NCI-H226 (cell line): ENCODE measurements around the gene ACR.
A peak's percentile ranks its signal among the peaks of the same experiment; 100 is the strongest.

Source experiments
- DNase-seq: peaks from one replicate; pipeline ENCODE4 v3.0.0-alpha.2; 2015

Gene ACR

GRCh38 chr22:50702821-50703725 lies 34.9 kb upstream of the ACR start:
- no peak for DNase-seq

- DNase-seq = no peak
Measured at GRCh38 chr22:50703726-50704509, 34.1 kb upstream of the ACR start.

GRCh38 chr22:50704510-50705218 lies 33.3 kb upstream of the ACR start:
- DNase-seq = no peak

GRCh38 chr22:50705219-50705691 lies 32.7 kb upstream of the ACR start:
- peak; percentile 62 for DNase-seq

GRCh38 chr22:50705851-50706351 lies 32.1 kb upstream of the ACR start:
- no peak for DNase-seq

- DNase-seq = no peak
Measured at GRCh38 chr22:50706481-50707125, 31.4 kb upstream of the ACR start.

GRCh38 chr22:50708474-50708873 lies 29.5 kb upstream of the ACR start:
- no peak for DNase-seq

GRCh38 chr22:50708996-50709395 lies 29.0 kb upstream of the ACR start:
- DNase-seq = no peak

GRCh38 chr22:50710221-50710620 lies 27.8 kb upstream of the ACR start:
- no peak for DNase-seq

- no peak for DNase-seq
Measured at GRCh38 chr22:50710886-50711285, 27.1 kb upstream of the ACR start.

GRCh38 chr22:50711446-50712340 lies 26.3 kb upstream of the ACR start:
- no peak for DNase-seq

GRCh38 chr22:50712341-50713007 lies 25.5 kb upstream of the ACR start:
- DNase-seq = no peak

- DNase-seq = no peak
Measured at GRCh38 chr22:50713008-50713385, 25.0 kb upstream of the ACR start.

GRCh38 chr22:50713571-50714056 lies 24.4 kb upstream of the ACR start:
- no peak for DNase-seq

GRCh38 chr22:50714150-50714549 lies 23.9 kb upstream of the ACR start:
- DNase-seq = no peak

- no peak for DNase-seq
Measured at GRCh38 chr22:50714631-50715179, 23.3 kb upstream of the ACR start.

- no peak for DNase-seq
Measured at GRCh38 chr22:50715250-50715649, 22.8 kb upstream of the ACR start.

- DNase-seq = no peak
Measured at GRCh38 chr22:50715776-50716175, 22.2 kb upstream of the ACR start.

- no peak for DNase-seq
Measured at GRCh38 chr22:50716290-50717024, 21.5 kb upstream of the ACR start.
